ENCODE data around the gene PIK3R1.
A peak's percentile ranks its signal among the peaks of the same experiment; 100 is the strongest.
"Not testable (repeated sequence)": the region's sequence is repeated elsewhere in the genome, so short reads cannot be mapped to it uniquely, and the experiment has no call there.

The PIK3R1 gene

DNA sequence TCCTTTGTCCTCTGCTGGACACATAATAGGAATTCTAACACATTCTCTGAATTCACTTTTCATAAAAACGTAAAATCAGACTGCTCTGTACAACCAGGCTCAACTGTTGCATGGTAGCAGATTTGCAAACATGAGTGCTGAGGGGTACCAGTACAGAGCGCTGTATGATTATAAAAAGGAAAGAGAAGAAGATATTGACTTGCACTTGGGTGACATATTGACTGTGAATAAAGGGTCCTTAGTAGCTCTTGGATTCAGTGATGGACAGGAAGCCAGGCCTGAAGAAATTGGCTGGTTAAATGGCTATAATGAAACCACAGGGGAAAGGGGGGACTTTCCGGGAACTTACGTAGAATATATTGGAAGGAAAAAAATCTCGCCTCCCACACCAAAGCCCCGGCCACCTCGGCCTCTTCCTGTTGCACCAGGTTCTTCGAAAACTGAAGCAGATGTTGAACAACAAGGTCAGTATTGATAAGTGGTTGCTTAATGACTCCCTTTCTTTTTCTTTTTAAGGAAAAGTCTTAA is 11.1 kb downstream of the PIK3R1 start:
- DNase-seq (ENCODE audit: low spot score) = no peak

DNA sequence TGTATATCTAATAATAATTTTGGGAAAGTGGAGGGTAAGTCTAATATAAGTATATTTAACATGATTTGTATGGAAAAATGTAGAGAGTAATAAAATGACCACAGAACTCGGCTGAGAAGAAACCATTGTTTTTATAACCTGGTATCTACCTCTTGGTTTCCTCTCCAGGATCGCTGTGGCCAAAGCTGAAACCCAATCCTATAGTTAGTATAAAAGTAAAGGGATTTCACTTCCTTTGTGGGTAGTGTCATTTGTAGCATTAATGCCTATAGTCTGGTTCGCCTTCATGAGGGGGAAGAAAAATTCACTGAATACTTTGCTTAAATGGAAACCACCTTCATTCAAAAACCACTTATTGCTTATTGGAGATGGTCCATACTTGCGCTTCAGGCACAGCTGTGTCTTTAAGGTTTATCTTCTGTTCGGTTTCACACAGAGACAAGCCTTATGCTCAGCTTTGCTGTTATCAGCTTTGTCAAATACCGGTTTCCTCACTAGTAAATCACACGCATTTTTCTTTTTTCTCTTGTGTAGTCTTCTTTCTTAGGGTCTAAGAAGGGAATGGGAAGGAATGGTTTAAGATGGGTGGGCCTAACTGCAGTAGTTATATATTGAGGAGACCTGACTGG is 12.1 kb downstream of the PIK3R1 start:
- no peak for DNase-seq (ENCODE audit: low spot score)

DNA sequence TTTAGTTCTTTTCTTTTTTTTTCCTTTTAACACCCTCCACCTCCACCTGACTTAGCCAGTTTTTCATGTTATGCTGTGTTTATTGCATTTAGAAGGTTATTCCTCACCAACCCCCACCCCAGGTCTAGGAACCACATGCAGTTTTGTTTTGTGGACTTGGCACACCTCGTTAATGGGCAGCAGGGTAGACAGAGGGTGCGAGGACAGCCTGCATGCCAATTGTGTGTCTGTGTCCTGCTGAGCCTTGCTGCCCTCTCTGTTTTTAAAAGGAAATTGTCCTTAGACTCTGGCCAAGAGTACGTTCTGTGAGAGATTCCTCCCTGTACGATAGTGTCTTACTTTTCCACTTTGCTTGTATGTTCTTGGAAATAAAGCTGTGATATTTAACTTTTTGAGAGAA is 13.9 kb downstream of the PIK3R1 start:
- no peak for DNase-seq (ENCODE audit: low spot score)

DNA sequence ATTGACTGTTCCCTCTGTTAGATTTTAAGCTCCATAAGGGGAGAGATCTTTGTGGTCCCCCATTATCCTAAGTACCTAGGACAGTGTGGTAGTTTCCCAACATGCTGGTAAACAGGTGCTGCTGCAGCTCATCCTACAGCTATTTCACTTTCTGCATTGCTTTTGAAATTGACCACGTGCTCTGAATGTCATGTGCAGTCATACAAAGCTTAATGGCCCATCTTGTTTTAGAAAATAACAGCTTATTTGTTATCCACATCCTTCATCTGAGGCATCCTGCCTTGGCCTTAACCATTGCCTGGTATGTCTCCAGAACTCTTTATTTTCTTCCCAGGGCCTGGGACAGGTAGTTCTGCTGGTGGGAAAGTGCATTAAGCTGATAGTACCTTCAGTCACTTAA is 14.7 kb downstream of the PIK3R1 start:
- DNase-seq (ENCODE audit: low spot score) = no peak

DNA sequence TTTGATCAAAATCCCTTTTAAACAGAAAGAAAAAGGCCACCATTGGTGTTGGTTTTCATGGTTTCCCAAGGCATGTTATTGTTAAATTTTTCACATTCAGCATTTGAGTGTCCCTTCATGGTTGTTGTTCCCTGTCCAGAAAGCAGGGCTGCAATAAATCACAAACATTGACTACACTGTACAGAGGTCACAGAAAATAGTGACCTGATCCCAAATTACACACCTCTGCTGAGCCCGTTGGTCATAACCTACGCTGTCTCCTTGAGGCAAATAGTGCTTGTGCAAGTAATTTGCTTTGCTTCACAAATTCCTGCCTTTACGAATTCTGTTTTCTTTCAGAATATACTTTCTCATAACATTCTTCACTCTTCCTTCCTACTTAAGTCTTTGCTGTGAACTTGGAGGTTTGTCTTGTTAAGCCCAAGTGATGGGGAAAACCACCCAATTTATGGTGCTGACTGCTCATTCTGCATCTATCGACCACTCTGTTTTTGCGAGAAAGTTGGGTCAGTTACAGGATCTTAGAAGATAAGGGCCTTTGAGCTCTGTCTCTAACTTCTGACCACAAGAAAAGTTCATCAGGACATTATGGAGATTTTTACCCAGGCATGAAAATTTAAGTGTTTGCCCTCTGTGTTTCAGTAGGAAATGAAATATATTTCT is 16.0 kb downstream of the PIK3R1 start:
- no peak for DNase-seq (ENCODE audit: low spot score)

DNA sequence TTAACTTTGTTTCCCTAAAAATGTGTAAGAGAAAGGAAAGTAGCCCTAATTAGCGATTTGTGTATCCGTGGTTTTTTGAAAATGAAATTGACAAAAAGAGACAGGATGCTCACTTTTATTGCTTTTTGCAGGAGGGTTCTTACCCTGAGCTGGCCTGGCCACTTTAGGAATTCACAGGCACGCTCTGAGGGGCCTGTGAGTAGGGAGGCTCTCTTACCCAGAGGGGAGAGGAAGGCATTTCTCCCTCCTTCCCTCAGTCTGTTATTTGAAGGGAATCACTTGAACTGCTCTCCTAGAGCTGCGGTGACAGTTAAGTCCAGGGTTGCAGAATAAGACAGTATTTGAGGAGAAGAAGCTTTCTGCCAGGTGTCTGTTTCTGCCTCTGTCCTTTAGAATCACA is 16.7 kb downstream of the PIK3R1 start:
- no peak for DNase-seq (ENCODE audit: low spot score)

DNA sequence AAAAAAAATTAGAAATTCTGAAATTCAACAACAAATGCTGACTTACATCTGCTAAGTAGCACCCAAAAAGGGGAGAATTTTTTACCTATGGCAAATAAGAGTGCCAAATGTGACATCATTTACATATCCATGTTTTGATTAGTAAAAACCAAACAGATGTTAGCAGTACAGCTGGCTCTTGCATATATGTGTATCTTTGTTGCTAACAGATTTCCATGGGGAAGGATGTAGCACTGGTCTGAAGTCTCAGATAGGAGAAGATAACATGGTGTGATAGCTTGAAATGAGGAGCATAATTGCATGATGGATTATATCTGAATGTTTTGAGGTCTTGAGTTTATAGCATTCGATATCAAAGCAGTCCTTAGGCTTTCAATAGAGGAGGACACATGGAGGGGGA is 17.5 kb downstream of the PIK3R1 start:
- no peak for DNase-seq (ENCODE audit: low spot score)

DNA sequence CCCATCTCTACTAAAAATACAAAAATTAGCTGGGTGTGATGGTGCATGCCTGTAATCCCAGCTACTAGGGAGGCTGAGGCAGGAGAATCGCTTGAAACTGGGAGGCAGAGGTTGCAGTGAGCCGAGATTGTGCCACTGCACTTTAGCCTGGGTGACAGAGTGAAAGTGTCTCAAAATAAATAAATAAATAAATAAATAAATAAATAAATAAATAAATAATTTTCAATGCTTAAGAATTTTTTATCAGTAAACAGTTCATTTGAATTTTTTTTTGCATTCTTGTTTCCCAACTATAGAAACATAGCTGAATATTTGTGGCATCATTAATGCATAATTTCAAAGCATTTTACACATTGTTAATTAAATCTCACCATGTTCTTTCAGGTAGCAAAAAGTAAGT is 19.7 kb downstream of the PIK3R1 start:
- not testable (repeated sequence) for DNase-seq (ENCODE audit: low spot score)

DNA sequence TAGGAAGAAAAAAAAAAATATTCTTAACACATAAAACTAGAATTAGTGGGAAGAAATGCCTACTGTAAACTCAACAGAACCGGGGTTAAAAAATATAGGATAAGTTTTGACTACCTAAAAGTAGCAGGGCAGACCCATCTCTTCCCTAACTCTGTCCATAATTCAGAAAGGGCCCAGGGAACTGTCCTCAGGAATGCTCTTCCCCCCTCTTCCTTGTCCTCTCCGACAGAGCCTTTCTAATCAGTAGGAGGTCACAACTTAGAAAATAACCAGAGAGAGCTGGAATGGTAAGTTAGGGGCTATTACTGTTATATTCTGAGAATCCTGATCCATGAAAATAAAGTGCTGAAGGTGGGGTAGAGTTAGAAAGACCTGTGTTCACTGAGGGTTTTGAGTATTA is 22.2 kb downstream of the PIK3R1 start:
- DNase-seq (ENCODE audit: low spot score) = no peak

DNA sequence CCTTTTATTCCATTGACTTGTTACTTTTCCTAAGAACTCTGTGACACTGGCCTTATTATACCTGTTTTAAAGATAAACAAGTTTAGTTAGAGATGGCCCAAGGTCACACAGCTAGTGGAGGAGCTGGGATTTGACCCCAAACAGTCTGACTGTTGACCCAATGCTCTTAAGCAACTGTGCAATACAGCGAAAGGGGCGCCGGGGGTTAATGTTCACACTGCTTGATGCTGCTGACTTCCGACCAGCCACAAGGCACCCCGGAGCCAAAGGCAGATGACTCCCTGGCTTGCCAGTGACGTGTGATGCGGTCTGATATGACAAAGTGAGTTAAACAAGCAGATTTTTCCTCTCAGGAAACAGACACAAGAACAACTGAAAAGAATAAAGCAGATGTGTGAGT is 23.9 kb downstream of the PIK3R1 start:
- DNase-seq (ENCODE audit: low spot score) = peak; percentile 79

DNA sequence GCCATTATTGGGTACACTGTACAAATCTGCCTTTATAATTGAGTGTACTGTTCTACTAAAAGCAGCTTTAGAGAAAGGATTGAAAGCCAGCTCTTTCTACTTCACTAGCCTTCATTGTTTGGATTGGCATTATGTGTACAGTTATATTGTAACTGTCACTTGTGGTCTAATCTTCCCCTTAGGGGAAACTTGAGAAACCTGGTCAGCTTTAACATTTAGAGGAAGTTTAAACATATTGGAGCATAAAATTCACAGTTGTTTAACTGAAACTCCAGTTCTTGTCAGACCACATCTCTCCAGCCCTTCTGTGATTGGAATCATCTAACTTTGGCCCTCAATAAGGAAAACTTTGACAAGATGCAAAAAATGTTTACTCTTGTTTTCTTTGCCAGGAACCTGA is 24.6 kb downstream of the PIK3R1 start:
- no peak for DNase-seq (ENCODE audit: low spot score)

DNA sequence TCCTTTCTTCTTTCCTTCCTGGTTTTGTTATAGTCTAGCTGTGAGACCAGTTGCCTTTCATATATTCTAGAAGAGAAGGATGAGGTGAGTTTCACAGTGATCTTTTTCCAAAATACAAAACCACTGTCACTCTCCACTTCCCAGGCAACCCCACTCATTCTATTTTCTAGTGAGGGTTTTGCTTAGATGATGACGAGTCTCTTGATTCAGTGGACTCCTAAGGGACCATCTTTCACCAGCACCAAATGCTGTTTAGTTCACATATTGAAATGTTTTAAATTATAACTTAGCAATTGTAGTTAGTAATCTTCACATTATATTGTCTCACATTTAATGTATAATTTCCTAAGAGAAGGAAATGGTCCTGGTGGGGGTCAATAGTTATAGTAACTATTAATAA is 25.2 kb downstream of the PIK3R1 start:
- no peak for DNase-seq (ENCODE audit: low spot score)

DNA sequence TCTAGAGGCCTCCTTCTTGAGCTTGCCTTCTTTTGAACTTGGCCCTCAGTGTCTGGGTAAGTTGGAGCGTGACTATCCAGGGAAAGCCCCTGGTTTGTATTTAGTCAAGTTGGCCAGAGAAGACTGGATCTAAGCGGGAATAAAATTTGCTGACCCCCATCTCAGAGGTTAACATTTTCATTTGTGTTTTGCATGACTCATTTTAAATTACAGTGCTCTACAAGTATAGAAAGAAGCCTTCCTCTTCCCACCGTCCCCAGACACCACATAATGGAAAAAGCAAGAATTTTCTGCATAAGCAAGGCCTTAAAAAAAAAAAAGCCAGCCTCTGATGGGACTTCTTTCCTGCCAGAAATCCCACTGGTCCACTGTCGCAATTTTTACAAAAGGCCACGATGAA is 27.2 kb downstream of the PIK3R1 start:
- DNase-seq (ENCODE audit: low spot score) = no peak

DNA sequence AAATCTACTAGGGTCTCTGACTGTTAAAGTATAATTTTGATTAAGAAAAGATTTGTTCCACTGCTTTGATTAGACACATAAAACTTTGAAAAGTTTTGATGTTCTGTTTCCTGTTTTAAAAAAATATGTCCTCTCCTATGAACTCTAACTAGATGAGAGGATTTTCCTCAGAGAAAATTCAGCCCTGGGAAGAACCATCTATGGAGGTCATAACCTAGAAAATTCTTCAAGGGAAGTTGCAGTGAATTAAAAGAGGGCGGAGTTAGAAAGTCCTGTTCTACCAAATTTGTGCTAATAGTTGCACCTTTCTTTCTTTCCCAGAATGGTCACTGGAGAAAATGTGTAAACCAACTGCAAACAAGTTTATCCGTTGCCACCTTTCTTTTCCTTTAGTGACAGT is 27.7 kb downstream of the PIK3R1 start:
- DNase-seq (ENCODE audit: low spot score) = no peak

DNA sequence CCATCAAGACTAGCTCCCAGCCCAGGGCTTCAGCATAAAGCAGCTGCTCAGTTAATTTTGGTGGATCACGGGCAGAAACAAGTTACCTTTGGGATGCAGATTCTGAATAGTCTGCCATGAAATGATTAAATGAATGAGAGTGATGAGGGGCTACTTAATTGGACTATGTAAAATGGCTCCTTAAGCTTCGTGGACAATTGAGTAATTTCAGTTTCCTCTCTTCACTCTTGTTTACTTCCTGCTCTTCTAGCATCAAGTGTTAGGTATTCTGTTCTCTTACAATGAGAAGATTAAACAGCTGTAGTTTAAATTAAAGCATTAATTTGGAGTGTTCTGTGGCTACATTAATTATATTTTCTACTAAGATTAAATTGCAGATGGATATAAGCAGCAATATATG is 28.1 kb downstream of the PIK3R1 start:
- DNase-seq (ENCODE audit: low spot score) = no peak

DNA sequence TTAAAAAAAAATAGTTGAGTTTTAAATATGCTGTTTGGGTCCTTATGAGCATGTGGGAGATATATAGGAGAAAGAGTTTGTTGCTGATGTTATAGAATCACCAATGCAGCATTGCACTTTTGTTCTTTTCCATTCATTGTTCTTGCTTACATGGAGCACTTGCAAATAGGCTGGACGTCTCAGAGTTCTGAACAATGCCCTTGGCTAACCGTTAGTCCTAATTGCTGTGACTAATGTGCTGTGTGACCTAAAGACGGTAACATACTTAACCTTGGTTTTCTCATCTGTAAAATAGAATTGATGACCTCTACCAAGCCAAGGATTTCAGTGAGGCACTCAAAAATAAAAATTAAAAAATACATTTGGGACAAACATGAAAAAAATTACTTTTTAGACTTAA is 29.8 kb downstream of the PIK3R1 start:
- DNase-seq (ENCODE audit: low spot score) = peak; percentile 24

DNA sequence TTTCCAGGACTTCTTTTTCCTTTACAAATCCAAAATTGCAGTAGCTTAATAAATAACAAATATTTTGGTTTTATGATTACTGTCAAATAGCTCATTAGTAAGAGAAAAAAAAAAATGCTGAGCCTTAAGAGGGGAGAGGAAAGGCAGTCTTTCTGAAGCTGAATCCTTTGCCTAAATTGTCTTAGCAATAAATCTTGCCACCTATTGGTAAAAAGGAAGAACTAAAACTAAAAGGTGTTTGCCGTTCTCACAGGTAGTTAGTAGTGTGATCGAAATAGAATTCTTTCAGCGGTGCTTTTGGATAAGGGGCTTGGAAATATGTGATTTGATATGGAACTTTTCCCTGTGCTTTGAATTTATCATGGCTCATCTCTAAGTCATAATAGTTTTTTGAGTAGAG is 31.2 kb downstream of the PIK3R1 start:
- no peak for DNase-seq (ENCODE audit: low spot score)

DNA sequence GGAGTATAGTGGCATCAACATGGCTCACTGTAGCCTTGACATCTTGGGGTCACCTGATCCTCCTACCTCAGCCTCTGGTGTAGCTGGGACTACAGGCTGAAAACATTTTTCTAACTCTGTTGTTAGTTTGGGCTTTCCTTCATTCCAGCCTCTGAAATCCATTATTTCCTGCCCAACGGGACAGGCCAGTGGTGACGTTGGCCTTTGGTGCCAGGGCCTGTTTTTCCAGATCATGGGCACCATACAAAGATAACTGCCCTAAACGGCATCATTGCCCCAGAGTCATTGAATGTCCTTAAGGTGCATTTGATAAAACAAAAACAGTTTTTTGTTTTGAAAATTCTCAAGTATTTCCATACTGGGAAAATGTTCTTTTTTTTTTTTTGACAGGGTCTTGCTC is 32.1 kb downstream of the PIK3R1 start:
- no peak for DNase-seq (ENCODE audit: low spot score)

DNA sequence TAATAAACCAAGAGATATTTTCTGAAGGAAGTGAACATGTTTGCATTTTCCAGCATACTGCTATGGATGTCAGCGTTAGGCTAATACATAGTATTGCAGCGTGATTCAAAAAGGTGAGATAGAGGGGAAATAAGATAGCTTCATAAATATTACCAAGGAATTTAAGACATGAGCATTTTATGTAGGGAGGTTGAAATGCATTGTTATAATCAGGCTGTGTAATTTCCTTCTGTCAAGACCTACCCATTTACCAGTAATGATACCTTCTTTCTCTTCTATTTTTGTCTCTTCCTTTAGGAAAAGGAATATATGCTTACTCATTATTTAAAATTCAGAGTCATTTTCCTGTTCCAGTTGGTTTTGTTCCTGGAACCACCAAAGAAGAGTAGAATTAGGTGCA is 33.3 kb downstream of the PIK3R1 start:
- DNase-seq (ENCODE audit: low spot score) = no peak

DNA sequence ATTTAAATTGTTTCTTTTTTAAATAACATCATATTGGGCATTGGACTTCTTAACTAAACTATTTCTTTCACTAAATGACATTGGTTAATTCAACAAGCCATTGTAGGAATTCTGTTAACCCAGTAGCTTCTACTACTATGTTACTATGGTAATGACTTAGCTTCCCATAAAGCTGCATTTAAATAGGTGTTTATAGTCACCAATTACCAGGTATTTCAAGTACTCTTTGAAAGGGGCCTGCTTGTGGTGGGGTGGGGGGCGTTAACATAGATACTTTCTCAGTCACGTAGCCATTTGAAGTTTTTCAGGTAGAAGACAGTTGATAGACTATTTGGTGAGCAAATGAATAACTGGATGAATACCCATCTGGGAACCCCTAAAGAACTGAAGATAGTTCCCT is 34.0 kb downstream of the PIK3R1 start:
- DNase-seq (ENCODE audit: low spot score) = no peak

DNA sequence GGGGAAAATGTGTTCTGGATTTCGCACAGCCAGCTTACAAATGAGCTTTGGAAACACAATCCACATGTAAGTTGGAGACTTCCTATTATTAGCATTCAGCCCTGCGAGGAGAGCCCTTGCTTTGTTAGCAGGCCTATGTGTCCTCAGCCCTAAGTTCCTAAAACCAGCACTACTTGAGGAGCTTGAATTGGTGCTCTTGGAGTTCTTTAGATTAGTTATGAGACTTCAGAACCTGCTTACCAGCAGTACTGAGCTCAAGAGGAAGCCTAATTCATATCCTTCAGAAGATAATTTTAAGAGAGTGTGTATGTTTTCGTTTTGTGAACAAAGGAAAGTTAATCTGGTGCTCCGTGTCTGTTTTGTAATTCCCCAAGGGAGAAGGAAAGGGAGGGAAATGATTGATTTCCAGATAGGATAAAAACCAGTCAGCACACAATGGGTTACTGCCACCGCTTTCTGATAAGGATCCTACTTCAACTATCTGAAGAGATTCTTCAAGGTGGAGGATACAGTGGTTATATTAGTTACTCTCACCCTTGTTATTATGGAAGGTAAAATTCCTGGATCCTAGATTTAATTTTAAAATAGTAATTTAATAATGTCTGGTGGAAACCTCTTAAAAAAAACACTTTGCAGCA is 35.2 kb downstream of the PIK3R1 start:
- DNase-seq (ENCODE audit: low spot score) = no peak

DNA sequence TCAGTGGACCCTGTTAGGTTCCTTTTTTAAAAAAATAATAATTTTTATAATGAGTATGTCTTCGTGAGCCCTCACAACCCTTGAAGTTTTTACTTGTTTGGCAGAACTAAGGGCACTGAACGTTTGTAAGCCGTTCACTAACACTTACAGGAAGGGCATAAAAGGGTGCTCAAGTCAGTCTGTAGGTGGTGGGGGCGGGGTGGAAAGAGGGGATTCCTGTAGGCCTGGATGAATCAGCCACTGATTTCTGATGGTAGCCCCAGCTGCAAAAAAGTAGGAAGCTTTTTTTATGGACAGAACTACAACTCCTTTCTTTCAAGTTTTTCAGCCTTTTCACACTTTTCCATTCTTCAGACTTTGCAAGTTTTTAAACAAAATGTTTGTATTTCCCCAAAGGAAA is 35.8 kb downstream of the PIK3R1 start:
- no peak for DNase-seq (ENCODE audit: low spot score)

DNA sequence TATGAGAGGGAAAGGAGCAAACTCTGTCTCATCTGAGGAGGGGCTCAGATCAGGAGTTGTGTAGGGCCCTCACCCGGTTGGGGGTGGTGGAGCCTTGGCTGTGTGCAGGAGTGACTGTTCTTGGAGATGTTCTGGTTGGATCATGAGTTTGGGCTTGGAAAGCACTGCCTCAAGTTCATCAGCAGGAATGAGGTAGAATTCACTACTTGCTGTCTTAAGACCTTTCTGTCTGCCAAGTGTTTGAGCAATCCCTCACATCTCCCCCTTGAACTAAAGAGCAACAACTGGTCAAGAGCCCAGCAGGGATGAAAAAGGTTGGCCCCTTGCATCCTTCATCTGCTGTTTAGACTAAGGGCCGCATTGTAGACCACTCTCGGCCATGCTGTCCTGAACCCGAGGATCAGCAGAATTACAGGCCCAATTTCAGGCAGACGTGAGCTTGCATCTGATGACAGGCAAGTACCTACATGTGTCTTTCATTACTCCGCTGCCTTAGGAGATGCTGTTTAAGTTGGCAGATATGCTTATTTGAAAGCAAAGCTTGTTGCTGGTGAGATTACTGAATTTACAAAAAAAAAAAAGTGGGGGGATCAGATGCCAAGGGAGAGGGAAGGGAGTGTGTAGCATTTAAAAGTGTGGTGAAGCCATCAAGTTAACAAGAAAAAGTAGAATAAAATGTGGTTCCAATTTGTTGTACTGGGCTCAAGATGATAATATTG is 36.4 kb downstream of the PIK3R1 start:
- DNase-seq (ENCODE audit: low spot score) = peak; percentile 48

All from AG20443 (cell line).